GM12801 (cell line): Measurements from ENCODE around the gene HMG20B.

Experiments used
- CTCF ChIP-seq: IDR thresholded peaks from one replicate; pipeline ENCODE4 v1.5.1; 2011; ENCODE audit warnings: control low read depth; ENCODE audit not compliant: insufficient read length; ENCODE audit errors: extremely low read depth

Gene HMG20B

GRCh38 chr19:3606174-3606689, 33.5 kb downstream of the HMG20B start:
- no peak for TF ChIP-seq CTCF

GRCh38 chr19:3606690-3607289, 34.0 kb downstream of the HMG20B start, which contains the start of gene TBXA2R:
TBXA2R (minus strand) TSS chr19:3606875; CDS start chr19:3600634, 6,241 bp downstream.
- no peak for TF ChIP-seq CTCF

- no peak for TF ChIP-seq CTCF
These were observed 34.7 kb downstream of the HMG20B start for GRCh38 chr19:3607303-3608078.

- no peak for TF ChIP-seq CTCF
These were observed 35.4 kb downstream of the HMG20B start for GRCh38 chr19:3608079-3608641.

GRCh38 chr19:3608750-3609322, 36.1 kb downstream of the HMG20B start:
- no peak for TF ChIP-seq CTCF

- no peak for TF ChIP-seq CTCF
These were observed 37.3 kb downstream of the HMG20B start for GRCh38 chr19:3609779-3610719.
